GM21619 (cell line): Measurements from ENCODE around the gene NMNAT3.

Experiments
- ATAC-seq: cut with Tn5 transposase; IDR thresholded peaks from one replicate; pipeline ENCODE4 v1.9.1; 2021; ENCODE audit not compliant: unreplicated experiment

The NMNAT3 gene

DNA sequence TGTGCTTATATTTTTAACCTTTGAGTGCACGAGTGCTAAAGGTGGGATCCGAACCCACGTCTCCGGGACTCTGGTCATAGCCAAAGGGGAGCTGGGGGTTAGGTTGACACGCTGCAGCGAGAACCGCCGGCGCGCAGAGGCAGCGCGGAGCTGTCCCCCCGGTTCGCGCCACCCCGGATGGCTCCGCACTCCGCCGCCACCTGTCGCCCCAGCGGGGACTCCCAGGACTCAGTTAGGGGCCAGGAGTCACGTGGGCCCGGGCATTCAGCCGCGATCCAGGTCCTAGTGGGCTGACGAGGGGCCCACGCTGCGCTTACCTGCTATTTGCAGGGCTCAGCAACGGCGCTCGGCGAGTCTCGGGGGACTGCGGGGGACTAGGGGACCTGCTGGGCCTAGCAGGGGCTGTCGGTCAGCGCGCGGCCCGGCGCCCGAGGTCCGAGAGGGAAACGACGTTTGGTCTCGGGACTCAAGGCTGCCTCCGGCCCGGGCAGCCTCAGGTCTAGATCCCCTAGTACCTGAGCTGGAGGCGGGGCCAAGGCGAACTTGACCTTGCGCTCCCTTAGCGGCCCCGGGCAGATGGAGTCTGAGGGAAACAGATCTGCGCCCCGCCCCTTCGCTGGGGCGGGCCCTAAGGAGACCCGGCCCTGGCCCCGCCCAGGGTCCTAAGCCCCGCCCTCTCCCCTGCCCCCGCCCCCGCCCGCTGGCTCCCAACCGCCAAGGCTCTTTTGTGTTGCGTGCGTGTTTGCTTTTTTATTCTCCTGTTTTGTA, at the start of gene NMNAT3:
Gene NMNAT3 (minus strand): TSS at position 585 of the 768 bp plus-strand sequence. CDS start 50,248 bp downstream, outside the sequence.
- peak; percentile 96 for ATAC-seq

DNA sequence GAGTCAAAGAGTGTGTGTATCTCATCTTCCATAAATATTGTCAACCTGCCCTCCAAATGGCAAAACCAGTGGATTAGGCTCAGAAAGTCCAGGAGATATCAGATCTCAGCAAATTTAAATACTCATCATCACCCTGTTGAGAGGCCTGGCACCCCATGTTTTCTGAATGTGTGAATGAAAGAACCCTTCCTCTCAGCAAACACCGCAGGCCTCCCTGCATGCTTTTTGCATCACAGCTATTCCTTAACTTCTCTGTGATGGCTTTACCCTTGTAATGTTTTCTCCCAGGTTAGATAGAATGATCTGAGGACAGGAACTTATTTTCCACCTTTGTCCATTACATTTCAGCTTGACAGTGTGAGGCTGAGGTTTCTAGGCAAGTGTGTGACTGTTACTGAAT, 43.6 kb upstream of the NMNAT3 start:
- no peak for ATAC-seq

DNA sequence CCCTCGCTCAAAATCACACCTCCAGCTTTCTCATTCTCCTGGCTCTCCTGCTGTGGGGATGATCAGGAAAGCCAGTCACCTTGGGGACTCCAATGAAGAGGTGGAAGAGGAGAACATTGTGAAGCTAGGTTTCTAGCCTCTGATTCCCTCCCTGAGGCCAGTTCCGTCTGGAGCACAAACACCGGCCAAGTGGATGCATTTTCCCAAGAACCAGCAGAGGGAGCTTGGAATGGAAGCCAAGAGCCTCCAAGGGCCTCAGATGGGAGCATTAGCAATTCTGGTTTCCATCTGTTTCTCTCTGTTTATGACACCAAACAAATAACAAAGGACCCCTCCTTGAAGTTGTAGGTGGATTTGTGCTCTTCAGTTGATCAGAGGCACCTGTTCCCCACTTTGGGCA, 40.6 kb upstream of the NMNAT3 start:
- ATAC-seq = no peak

DNA sequence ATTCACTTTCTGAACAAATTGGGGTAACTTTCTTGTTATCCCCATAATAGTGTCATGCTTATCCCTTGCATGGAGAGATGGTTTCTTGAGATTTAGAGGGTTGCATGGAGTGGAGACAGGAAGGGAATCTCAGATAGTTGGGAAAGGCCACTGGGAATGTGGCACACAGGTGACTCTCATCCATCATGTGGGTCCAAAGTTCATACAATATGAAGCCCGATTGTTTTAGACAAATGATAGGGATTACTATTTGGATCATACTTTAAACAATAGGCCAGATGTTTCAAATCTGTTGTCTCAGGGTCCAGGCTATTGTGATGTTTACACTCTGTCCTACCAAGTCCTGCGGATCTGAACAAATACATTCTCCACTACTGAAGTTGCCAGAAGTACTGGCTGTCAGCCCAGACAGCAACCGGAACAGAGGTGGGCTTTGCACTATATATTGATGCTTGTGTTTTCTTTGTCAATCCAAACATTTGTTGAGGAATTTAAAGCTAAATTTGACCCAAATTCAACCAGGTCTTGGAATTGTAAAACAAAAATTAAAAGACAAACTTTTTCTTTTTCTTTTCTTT, 39.2 kb upstream of the NMNAT3 start:
- no peak for ATAC-seq

DNA sequence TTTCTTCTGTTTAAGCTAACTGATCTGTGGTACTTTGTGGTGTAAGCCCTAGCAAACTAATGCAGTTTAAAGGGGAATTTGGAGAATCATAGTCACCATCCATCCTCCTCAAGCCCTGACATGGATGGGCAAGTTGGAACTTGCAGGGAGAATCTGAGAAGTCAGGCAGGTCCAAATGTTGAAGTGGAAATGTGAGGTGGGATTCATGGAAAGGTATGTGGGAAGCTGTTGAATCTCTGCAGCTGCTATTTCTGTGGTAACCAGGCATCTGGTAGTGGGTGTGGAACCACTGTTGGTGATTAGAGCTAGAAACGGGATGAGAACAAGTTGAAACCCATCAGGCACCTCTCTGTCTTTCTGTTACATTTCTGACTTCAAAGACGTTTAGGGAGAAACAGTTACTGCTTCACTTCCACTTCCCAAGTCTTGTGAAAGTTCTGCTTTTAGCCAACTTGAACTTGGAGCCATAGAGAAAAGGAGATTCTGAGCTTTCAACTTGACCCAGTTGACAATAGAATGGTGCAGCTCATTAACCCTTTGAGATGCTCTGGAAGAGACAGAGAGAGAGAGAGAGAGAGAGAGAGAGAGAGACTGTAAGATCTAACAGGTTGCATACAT, 38.1 kb upstream of the NMNAT3 start:
- ATAC-seq = no peak

DNA sequence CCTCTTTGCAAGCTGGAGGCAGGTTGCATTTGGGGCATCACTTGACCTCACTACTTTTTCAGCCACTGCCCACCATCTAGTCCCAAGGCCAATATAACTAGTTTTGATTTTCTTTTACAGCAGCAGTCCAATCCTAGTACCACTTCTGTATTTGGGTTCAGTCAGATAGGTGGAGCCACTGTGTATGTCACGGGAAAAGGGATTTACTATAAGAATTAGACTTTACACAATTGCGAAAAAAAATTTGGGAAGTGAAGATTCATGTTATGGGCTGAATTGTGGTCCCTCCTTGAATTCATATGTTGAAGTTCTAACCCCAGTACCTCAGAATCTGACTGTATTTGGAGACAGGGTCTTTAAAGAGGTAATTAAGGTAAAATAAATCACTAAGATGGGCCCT, 37.4 kb upstream of the NMNAT3 start:
- ATAC-seq = no peak

DNA sequence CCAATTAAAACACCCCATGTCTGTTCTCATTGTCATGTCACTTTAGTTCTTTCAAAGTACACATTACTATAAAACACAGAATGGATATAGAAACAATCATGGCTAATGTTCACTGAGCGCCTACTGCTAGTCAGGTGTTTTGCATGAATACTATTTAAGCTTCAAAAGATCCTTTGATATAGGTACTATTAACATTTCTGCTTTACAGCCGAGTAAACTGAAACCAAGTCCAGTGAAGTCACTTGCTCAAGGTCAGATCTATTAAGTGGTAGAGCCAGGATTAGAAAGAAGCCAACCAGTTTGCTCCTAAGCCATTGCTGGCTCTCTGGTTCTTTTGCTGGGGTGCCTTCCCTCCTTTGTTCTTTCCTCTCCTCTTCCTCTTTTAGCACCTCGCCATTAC, 32.4 kb upstream of the NMNAT3 start:
- no peak for ATAC-seq

DNA sequence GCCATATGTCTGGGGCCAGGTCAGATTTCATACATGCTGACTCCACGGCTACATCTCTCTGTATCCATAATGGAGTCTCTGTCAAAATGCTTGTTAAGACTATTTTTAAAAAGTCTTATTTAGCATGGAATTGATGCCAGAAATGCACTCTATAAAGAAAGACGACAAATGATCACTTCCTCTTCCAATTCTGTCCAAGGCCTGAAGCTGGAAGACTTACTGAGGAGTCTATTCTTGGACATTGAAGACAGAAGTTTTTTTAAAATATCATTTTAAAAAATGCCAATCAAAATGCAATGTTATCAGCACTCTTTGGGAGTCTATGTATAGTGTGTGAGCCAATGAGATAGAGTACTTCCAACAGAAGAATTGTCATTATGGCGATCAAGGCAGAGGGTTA, 27.9 kb upstream of the NMNAT3 start:
- no peak for ATAC-seq

DNA sequence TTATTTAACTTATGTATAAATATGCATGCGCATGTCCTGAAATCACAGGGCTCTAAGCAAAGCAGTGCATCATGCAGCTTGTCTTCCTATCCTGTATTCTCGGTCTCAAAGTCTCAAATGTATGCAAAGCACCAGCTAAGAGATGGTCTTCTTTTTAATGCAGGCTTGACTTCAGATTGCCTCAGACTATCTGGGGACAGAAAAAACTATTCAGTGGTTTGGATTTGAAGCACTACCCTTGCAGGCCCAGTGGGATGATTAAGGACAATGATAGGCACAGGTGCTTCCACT, 18.5 kb upstream of the NMNAT3 start:
- ATAC-seq = no peak

DNA sequence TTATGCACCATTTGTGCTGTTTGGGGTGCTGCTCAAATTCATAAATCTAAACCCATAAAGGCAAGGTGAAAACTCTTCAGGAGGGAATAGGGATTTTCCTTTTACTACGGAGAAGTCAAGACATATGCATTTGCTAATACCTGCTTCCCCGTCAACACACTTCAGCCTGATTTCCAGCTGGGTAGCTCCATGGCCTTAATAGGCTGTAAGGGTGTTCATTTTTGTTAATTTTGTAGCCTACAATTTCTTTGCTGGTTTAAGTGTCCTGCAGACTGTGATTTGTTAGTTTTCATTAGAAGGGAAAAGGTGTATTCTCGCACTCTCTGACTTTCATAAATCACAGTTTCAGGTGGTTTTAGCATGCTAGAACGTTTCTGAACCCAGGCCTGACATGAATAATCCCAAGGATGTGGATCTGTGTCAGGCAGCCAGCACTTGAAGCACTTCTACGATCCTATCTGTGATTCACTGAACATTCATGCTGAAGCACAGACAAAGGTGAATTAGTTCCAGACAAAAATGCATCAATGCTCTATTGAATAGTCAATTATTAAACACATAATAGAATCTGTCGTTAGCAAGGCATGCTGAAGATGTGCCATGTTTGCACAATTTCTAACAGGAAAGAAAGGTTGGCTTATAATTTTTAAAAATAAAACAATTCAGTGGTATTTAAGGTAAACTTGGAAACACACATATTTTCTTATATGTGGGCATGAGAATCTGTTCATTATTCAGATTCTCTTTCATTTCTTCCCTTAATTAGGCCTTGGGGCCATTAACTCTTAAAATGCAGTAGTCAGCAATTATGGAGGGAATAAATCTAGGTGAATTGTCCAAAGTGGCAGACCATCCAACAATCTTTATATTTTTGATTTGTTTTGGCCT, 17.9 kb upstream of the NMNAT3 start:
- ATAC-seq = no peak

DNA sequence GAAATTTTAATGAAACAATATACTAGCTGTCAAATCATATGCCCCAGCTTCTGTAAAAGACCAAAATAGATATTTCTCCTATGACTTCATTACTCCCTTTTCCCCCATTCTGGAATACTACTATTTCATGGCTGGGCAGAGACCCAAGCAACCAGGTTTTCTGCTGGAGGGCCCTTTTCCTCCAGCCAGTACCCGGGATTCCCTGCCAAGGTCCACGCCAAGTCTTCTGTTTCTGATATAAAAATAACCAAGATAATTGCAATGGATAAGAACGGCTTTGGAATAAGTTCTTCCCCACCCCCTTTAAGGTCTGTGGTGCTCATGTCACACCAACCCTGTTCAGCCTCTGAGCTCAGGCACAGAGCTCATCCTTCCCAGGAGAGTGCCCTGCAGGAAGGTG, 17.2 kb upstream of the NMNAT3 start:
- ATAC-seq = no peak

DNA sequence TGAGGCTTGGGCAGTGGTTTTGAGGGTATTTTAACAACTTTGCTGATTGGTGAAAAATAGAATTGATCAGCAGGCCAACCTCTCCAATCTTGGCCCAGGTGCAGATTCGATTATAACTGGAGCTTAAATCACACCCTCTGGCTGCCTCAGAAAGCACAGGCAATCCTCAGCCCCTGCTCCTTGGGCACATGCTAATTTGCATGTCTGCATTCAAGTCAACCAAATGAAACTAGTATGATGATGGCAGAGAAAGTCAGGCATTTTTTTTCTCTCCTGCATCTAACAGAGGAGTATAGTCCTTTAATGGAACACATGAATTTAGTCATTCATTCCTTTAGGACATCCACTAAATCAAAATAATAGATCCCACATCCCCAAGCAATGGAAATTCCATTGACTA, 16.8 kb upstream of the NMNAT3 start:
- ATAC-seq = no peak

DNA sequence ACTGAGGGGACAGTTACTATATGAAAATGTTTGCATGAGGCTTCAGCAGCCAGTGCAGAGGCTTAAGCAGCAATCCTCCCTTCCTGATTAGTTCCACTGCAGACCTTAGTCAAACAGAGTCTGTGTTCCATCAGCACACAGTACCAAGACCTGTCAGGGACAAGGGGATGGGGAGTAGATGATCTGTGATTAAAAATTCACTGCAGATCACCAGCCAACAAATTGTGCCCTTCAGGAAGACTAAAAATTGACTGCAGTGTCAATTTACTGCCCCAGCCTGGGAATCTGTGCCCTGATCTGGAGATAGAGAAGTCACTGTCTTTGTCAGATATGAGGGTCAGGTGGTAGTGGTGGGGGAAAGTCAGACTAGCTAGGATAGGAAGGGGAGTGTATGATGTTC, 13.8 kb upstream of the NMNAT3 start:
- ATAC-seq = no peak

DNA sequence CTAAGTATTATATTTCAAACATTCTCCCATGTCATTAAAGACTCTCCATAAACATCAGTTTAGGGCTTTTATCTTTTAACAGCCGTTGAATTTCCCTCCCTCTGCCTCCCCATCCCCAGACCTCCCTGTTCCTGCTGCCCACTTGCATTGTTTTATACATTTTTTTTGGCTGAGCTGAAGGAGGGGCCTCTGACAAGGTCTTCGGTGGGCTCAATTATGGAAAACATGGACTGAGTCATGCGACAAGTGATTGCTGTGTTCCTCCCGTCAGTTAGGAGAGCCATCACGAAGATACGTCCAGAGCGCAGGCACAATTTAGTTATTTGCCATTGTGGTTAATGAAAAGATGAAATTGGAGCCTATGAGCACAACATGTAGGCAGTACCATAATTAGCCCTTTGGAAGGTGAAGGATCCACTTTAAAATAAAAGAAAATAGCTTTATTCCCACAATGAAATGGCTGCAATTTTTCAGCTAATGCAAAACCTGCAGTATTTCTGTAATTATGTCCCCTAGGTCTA, 12.0 kb upstream of the NMNAT3 start:
- ATAC-seq = no peak

DNA sequence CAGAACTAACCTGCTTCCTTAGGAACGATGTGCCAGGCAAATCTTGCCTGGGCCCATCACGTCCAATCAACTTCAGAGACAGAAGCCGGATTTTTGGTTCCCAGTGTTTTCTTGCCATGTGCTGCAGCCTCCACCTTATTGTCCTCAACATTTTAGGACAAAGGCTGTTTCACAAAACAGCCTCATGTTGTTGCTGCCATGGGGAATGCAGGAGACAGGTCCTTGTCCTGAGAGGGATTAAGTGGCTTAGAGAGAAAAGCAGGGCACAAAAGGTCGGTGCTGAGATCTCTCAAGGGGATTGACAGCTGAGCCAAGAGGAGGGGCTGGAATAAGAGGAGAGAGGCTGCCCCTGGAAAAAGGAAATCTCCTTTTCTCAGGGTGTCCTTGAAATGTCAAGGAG, 11.3 kb upstream of the NMNAT3 start:
- ATAC-seq = no peak

DNA sequence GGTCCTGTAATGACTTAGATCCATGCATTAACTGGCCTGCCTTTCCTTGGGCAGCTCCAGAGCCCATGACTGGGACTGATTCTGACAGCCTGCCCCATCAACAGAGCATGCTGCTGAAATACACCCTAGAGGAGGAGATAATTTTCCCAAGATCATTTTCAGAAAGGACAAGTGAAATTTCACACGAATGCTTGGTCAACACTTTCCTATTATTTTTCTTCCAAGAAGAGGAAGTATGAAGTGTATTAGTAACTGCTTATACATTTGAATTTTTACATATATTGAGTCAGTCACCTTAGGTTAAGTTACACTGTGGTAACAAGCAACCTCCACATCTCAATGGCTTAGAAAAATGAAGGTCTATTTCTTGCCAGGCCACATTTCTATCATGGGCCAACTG, 9.7 kb upstream of the NMNAT3 start:
- ATAC-seq = no peak

DNA sequence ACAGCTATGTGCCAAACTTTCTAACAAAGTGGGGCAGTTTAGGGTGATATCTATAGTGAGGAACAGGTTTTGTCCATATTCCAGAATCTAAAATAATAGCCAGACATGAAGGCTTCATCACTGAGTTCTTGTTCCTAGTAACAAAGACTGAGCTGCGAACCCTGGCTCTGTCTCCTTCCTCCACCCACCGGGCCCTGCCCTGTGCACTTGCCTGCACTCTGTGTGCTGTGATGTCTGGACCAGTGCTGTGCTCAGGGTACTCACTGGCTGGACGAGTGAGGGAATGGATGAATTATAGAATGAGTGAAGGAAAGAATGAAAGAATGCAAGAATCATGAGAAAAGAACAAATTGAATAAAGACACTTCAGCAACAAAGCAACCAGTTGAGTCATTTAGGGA, 8.9 kb upstream of the NMNAT3 start:
- no peak for ATAC-seq

DNA sequence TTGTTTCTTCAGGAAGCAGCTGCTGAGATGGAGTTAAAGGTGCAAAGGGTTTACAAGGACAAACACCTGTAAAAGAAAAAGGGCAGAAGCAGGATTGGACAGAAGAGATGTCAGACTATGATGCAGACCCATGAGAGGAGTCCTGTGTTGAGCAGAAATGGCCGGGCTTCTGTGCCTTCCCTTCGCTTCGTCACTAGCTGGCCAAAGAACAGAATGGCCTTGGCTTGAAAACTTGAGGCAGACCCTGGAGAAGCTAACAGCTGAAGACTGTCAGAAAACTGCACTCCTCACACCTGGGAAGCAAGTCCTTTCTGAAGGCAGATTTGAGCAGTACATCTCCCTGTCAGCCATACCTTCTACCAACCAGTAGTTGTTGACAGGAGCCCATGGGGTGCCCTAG, 8.4 kb upstream of the NMNAT3 start:
- ATAC-seq = no peak

DNA sequence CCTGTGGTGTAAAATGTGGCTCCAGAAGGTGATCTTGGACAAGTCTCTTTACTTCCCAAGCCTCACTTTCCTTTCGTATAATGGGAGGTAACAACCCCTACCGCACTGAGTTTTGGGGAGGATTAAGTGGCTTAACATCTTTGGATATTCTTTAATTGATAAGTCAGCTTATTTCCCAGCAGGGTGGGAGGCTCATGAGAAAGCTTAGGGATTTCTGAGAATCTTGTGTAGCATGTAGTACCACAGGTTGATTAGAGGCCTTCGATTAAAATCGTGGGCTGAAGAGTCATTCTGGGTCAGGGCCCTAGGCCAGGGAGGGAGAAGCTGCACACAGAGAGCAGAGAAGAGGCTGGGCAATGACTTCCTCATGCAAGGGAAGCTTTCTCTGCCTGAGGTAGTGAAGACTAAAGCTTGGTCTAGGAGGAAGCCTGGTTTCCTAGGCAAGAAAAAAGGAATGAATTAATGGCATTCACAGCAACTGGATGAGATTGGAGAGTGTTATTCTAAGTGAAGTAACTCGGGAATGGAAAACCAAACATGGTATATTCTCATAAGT, 1.5 kb upstream of the NMNAT3 start:
- no peak for ATAC-seq

DNA sequence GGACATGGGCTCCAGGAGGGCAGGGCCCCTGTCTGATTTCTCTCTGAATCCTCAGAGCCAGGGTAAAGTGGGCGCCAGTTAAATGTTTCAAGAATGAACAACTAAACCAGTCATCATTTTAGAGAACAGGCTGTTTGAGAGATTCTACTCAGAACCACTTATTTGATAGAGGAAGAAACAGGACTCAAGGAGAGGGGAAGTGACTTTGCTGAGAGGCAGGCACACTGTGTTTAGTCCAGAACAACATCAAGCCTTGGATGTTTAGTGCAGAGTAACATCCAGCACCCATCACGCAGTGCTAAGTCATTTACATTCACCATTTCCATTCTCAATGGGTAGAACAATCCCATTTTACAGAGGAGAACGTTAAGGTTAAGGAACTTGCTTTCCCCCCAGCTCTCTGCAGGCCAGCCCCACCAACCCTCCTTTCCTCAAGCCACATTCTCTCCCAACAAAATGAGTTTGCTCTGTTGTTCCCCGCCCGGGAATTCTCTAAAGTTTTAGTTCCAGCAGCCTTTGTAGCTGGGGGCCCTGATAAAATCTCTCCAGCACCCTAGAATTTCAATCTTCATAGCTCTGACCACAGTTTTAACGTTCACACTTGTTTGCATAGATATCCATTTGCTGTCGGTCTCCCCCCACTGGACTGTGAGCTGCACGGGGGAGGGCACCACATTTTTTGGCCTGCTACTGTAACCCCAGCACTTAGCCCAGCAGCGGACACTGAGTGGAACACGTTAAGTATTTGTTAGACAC, 962 bp downstream of the NMNAT3 start:
- ATAC-seq = no peak
